NCI-H526 treated with DMSO at 0.1 percent for 48 hours (cell line): ENCODE results near the gene MMEL1.

Source experiments
- DNase-seq: peaks from one replicate; lab custom pipeline; 2025; lab: John Stamatoyannopoulos, UW

Gene MMEL1

DNA sequence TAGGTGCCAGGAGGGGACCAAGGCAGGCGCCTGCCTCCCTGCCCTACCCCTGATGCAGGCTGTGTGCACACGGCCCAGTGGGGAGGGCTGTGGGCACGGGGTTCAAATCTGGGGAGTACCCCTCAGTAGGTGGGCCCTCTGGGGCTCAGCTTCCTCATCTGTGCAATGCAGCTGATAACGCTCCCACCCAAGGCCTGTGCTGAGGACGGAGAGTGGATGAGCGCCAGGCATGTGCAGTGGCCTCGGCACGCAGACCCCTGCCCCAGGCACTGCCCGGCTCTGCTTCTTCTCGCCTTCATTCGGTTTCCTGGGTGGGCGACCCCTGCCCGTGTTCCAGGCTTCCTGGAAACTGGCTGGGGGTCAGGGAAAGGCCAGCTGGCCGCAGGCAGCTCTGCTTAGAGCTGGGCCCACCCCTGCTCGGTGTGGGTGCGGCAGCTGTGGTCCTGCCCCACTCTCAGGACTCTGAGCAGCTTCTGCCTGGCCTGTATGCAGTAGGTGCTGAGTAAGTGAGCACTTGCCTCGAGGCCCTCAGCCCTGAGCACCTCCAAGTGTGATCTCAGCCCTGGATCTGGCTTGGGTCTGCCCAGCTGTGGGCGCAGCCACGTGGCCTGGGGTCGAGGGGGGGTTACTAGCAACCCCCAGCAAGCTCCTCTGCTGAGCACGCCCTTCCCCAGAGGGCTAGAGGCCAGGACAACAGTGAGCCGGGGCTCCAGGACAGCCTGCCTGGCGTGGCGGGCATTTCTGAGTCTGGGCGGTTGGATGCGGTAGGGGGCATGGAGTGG is 88.5 kb downstream of the MMEL1 start:
- DNase-seq: no peak

DNA sequence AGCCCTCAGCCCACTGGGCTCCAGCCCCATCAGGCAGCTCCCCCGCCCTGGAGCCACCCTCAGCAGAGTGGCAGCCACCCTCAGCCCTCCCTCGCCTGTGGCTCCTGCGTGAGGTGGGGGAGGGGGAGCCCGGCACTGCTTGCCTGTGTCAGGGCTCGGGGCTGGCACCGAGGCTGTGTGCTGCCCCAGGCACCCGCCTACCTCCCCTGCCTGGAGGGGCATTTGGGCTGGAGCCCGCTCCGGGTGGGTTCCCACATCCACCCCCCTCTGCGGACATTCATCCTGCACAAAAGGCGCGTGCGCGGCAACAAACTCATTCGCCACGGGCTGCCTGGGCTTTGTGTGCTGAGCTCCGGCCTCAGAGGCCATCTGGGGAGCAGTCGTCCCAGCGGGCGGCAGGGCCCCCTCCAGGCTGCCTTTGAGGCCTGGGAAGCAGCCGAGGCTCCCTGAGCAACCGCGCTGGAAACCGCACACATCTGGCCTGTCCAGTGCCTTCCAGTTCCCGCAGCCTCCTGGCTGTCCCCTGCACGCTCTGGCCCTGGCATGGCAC is 89.2 kb downstream of the MMEL1 start:
- no peak for DNase-seq

DNA sequence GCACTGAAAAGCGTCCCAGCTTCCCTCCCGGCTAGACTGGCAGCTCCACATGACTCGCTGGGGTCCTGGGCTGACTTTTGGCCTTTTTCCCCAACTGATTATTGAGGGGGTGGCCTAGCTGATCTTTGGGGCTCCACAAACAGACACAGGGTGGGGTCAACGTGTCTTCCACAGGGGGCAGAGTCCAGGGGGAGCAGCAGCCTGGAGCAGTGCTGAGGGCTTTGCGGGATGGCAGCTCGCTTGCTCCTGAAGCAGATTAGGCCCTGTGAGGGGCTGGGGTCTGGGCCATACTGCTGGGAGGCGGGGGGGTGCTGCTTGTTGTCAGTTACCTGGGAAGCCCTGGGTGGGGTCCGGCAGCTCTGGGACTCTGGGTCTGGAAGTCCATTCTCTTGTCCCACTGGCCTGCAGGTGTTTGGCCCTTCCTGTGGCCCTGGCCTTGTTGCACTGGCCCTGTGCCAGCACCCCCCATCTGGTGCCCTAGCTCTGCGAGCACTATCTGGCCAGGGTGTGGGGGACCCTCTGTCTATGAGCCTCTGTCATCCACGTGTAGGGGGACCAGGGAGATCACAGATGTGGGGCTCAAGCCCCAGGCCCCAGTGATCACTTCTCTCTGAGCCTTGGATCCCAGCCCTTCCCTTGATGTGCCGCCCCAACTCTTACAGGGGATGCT is 90.4 kb downstream of the MMEL1 start:
- no peak for DNase-seq

DNA sequence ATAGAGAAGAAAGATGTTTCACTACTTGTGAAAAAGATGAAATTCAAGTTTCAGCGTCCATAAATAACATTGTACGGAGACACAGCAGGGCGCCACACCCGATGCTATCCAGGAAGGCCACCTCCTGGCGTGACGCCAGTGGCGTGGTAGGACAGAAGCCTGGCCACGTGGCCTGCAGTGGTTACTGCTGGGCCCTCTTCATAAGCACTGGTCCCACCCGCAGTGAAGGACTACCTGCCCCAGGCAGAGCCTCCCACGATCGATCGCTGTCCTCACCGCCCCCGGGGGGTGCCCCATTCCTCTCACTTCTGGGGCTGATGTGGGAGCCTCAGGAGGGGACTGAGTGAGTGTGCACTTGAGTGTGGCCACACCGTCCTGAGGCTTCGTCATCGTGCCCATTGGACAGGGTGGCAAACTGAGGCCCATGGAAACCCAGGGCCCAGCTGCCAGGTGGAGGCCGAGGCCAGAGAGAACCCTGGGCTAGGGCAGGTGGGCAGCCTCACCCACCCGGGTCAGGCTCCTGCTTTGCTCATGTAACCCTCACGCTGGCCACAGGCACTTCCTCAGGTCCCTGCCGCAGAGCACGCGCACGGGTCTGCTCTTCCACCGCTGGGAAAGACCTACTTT is 91.1 kb downstream of the MMEL1 start:
- no peak for DNase-seq

- DNase-seq: no peak
Measured at GRCh38 chr1:2540816-2541492, 91.9 kb downstream of the MMEL1 start.
